Endothelial cell of umbilical vein (primary cell): Measurements from ENCODE around the gene MCCC2. TPM values are rescaled to one million over a fixed set of nuclear protein-coding genes. Genes with fewer than 3 reads are reported as not detected.

Experiments
- BruUV-seq: library from RNA; stranded (reverse); fragments of 400-500 nt; replicated peaks from 2 replicates; lab custom pipeline; 2021; lab: Mats Ljungman, UMichigan
- CTCF ChIA-PET: fragments of 300-600, 350-600 bp; sonication (Branson Sonifier 250); formaldehyde crosslinking; loops from one replicate; lab custom pipeline; 2021; ENCODE audit warnings: antibody characterized with exemption, inconsistent platforms; lab: Charles Lee
- POLR2A ChIA-PET: fragments of 300-600, 350-600 bp; sonication (Branson Sonifier 250); formaldehyde crosslinking; loops from one replicate; lab custom pipeline; 2021; ENCODE audit warnings: antibody characterized with exemption, inconsistent platforms; lab: Charles Lee
- DNase-seq: peaks from one replicate; pipeline ENCODE4 v3.0.0-alpha.2; 2011; ENCODE audit warnings: low read depth, low spot score
- FAIRE-seq: peaks from 2 replicates; lab custom pipeline; 2011; peaks lifted over from hg19 to GRCh38; lab: Jason Lieb, UNC
- H2AFZ ChIP-seq: 2 replicates; pipeline ENCODE4 v1.6.0; 2012; ENCODE audit warnings: low read depth, low read length, control low read depth, inconsistent platforms
- H3K27ac ChIP-seq: 2 replicates; pipeline ENCODE4 v1.5.1; 2011; ENCODE audit warnings: low read depth, mild to moderate bottlenecking, control low read depth, low read length, moderate library complexity; ENCODE audit not compliant: insufficient read depth
- H3K27me3 ChIP-seq, 2 experiments: 2 replicates each; pipeline versions ENCODE4 v1.6.0 to v1.6.1; 2011; ENCODE audit warnings: low read length in 2 of 2, mixed read lengths in 1 of 2; ENCODE audit not compliant: control insufficient read depth in 2 of 2, insufficient read depth in 2 of 2
- H3K36me3 ChIP-seq, 2 experiments: 2 replicates in 1 of 2; 3 replicates in 1 of 2; pipeline ENCODE4 v1.5.1; 2011; ENCODE audit warnings: low read length in 2 of 2, mild to moderate bottlenecking in 1 of 2, moderate library complexity in 1 of 2; ENCODE audit not compliant: control insufficient read depth in 2 of 2, insufficient read depth in 2 of 2; ENCODE audit errors: extremely low read depth in 1 of 2
- H3K4me1 ChIP-seq: 3 replicates; pipeline ENCODE4 v1.5.1; 2011; ENCODE audit warnings: mild to moderate bottlenecking, low read length; ENCODE audit not compliant: control insufficient read depth, insufficient read depth; ENCODE audit errors: extremely low read depth
- H3K4me2 ChIP-seq: 2 replicates; pipeline ENCODE4 v1.6.1; 2011; ENCODE audit warnings: low read length, control low read depth, mixed read lengths; ENCODE audit not compliant: insufficient read depth
- H3K4me3 ChIP-seq, 3 experiments: fragments of 200-600 bp in 1 of 3; sonication (generic), shearing (Covaris generic) in 1 of 3; replicated peaks in 1 of 3; 2 replicates each; pipeline ENCODE4 v1.5.1; 2011 to 2016; ENCODE audit warnings: control low read depth in 3 of 3, low read length in 3 of 3, mild to moderate bottlenecking in 2 of 3, inconsistent platforms in 1 of 3, low read depth in 1 of 3, moderate library complexity in 1 of 3; ENCODE audit not compliant: insufficient read depth in 1 of 3
- H3K79me2 ChIP-seq: 2 replicates; pipeline ENCODE4 v1.6.0; 2012; ENCODE audit warnings: low read length, inconsistent platforms; ENCODE audit not compliant: control insufficient read depth, insufficient read depth
- H3K9ac ChIP-seq: replicated peaks from 2 replicates; pipeline ENCODE3; 2011; ENCODE audit warnings: low read length, control low read depth; ENCODE audit not compliant: insufficient read depth; ENCODE audit errors: extremely low read depth
- H3K9me1 ChIP-seq: replicated peaks from 3 replicates; pipeline ENCODE4 v1.6.0; 2011; ENCODE audit warnings: mild to moderate bottlenecking, low read length; ENCODE audit not compliant: control insufficient read depth, insufficient read depth; ENCODE audit errors: extremely low read depth
- H3K9me3 ChIP-seq: replicated peaks from 2 replicates; pipeline ENCODE4 v1.5.1; 2012; ENCODE audit warnings: low read length, inconsistent platforms; ENCODE audit not compliant: control insufficient read depth, insufficient read depth
- H4K20me1 ChIP-seq: replicated peaks from 2 replicates; pipeline ENCODE3; 2011; ENCODE audit warnings: mild to moderate bottlenecking, low read length; ENCODE audit not compliant: control insufficient read depth, insufficient read depth; ENCODE audit errors: extremely low read depth
- CTCF ChIP-seq, 2 donors: IDR thresholded peaks; 1 replicate in 1 of 2; 2 replicates in 1 of 2; pipeline ENCODE4 v1.5.1; 2011; ENCODE audit warnings: low read length in 2 of 2, mild to moderate bottlenecking in 2 of 2, moderate library complexity in 2 of 2, control low read depth in 1 of 2, inconsistent platforms in 1 of 2, low read depth in 1 of 2; ENCODE audit not compliant: insufficient read depth in 1 of 2; ENCODE audit errors: extremely low read depth in 1 of 2
- EZH2 ChIP-seq: IDR thresholded peaks from 2 replicates; pipeline ENCODE4 v1.6.1; 2012; ENCODE audit warnings: borderline replicate concordance, low read depth, mild to moderate bottlenecking, moderate library complexity, low read length, inconsistent platforms; ENCODE audit not compliant: severe bottlenecking
- FOS ChIP-seq: IDR thresholded peaks from 2 replicates; pipeline ENCODE4 v1.6.1; 2011; ENCODE audit warnings: mild to moderate bottlenecking, low read length, moderate library complexity, borderline replicate concordance; ENCODE audit not compliant: insufficient read depth
- GATA2 ChIP-seq: IDR thresholded peaks from 2 replicates; pipeline ENCODE4 v1.7.0; 2011; ENCODE audit warnings: low read depth, mild to moderate bottlenecking, moderate library complexity, mixed read lengths, low read length; ENCODE audit not compliant: insufficient read length, insufficient read depth
- JUN ChIP-seq: IDR thresholded peaks from 2 replicates; pipeline ENCODE4 v1.6.1; 2011; ENCODE audit warnings: borderline replicate concordance, low read depth; ENCODE audit not compliant: insufficient read length, insufficient read depth
- POLR2AphosphoS5 ChIP-seq: IDR thresholded peaks from 2 replicates; pipeline ENCODE4 v1.6.1; 2012; ENCODE audit warnings: low read depth, mild to moderate bottlenecking, control low read depth, low read length, moderate library complexity; ENCODE audit not compliant: insufficient read depth
- dilution Hi-C: fragments of 300-500 bp; cut with MboI; formaldehyde crosslinking; loops from one replicate; pipeline ENCODE4 v1.15.0; 2019; ENCODE audit warnings: low sequenced_read_pairs; ENCODE audit not compliant: extremely low pct_ligation_motif_present
- intact Hi-C: fragments of 100-400 bp; cut with micrococcal nuclease; formaldehyde crosslinking; loops from one replicate; pipeline ENCODE4 v1.10.0; 2022
- polyA plus RNA-seq, 4 experiments: library from polyadenylated mRNA; depleted of rRNA in 3 of 4; stranded (reverse) in 3 of 4; unstranded in 1 of 4; fragments of >200 nt; gene quantifications; 2 replicates each; pipeline versions ENCODE4 v1.2.1 to v1.2.3, GENCODE V29; 2011 to 2012; ENCODE audit warnings: missing spikeins in 1 of 4
- total RNA-seq: library from RNA; stranded (reverse); gene quantifications from 2 replicates; pipeline ENCODE4 v1.2.3, GENCODE V29; 2021
- TF ChIP-seq, protein P1 (sequence below): IDR thresholded peaks from 2 replicates; pipeline ENCODE4 v1.6.1; 2011; ENCODE audit not compliant: insufficient read depth, insufficient read length

Gene MCCC2
- total and polyA plus RNA-seq, 2 donors (not counting 3 experiments of a cell fraction or from before 2014, with no cell fraction given): 27.9 to 28.6 TPM

DNA sequence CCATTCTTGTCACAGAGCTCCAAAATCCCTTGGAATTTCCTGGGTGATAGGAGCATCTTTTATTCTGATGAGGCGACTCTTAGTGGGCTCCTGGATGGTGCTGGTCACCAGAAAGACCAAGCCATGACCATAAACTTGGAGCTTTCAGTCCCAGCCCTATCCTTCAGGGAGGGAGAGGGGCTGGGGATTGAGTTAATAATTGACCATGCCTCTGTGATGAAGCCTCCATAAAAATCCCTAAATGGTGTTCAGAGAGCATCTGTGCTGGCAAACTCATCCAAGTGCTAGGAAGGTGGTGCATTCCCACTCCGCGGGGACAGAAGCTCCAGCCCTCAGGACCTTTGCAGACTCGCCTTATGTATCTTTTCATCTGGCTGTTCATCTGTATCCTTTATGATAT, 28.7 kb downstream of the MCCC2 start:
- Histone ChIP-seq H3K9ac (no peak overlapping the region), H3K4me3 (no peak overlapping the region), H3K4me2 (no peak overlapping the region), H4K20me1 (no peaks in the 10 kb centered on the region), H3K4me1 (no peaks in the 10 kb centered on the region), H3K27me3 (no peaks in the 10 kb centered on the region), H3K27ac (no peak overlapping the region), H3K36me3 (peaks cover 0 to 5% of the 10 kb centered on the region in 2 experiments), H2AFZ (no peak overlapping the region), H3K9me3 (no peaks in the 10 kb centered on the region), H3K79me2 (no peaks in the 10 kb centered on the region), H3K9me1 (no peaks in the 10 kb centered on the region)
- ChIA-PET CTCF (no interaction called here), POLR2A (no interaction called here)
- intact Hi-C loops: no loop called here
- dilution Hi-C loops: no loop called here
- no peak for TF ChIP-seq EZH2
- no peak for TF ChIP-seq GATA2
- no peak for TF ChIP-seq CTCF (IDR thresholded peaks at IDR 0.05; ENCODE audit: extremely low read depth in 1 of 2, insufficient read depth in 1 of 2, low read depth in 1 of 2, low read length in 2 of 2)
- no peak for TF ChIP-seq POLR2AphosphoS5
- TF ChIP-seq FOS: no peak
- TF ChIP-seq, protein P1, sequence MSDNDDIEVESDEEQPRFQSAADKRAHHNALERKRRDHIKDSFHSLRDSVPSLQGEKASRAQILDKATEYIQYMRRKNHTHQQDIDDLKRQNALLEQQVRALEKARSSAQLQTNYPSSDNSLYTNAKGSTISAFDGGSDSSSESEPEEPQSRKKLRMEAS: no peak
- TF ChIP-seq JUN: no peak
- no TSS peak for BruUV-seq
- FAIRE-seq: no peak
- DNase-seq: no peak
